Measurements from ENCODE around the gene RMC1. TPM values are rescaled to one million over a fixed set of nuclear protein-coding genes. Genes with fewer than 3 reads are reported as not detected.
A peak's percentile ranks its signal among the peaks of the same experiment; 100 is the strongest.

Gene RMC1
- total and polyA plus RNA-seq, 2 of the 13 experiments (the other 11 are each of a cell fraction or from before 2014, with no cell fraction given): 9.4 to 19.5 TPM

- peak; percentile 62 for DNase-seq (ENCODE audit: low spot score)
- ChIA-PET POLR2A (interaction anchor here (0.9 to 1.0 kb wide), 2 partner anchors 11 to 38 kb away, joined by 3 to 4 read pairs; no protein-coding TSS in a partner anchor), CTCF (ENCODE audit: low intra/inter-chr PET ratio, low total read pairs) (interaction anchor here (0.7 to 1.6 kb wide), 2 partner anchors 204 to 313 kb away, joined by 4 to 6 read pairs; no protein-coding TSS in a partner anchor)
- Histone ChIP-seq H3K27ac (ENCODE audit: extremely low read length, insufficient read depth, low read length) (no peak overlapping the region), H3K27me3 (ENCODE audit: control insufficient read depth in 1 of 2, insufficient read depth in 2 of 2, low read length in 2 of 2) (no peaks in the 10 kb centered on the region), H3K79me2 (ENCODE audit: insufficient read depth, low read length) (peaks cover under 1% of the 10 kb centered on the region), H4K20me1 (ENCODE audit: insufficient read depth, low read length) (no peaks in the 10 kb centered on the region), H3K4me1 (ENCODE audit: insufficient read depth, low read length) (peaks cover 24% of the 10 kb centered on the region), H2AFZ (ENCODE audit: low read length) (no peak overlapping the region), H3K9ac (ENCODE audit: insufficient read depth, low read depth, low read length) (no peak overlapping the region), H3K36me3 (replicated peaks in 1 of 2; ENCODE audit: control insufficient read depth in 1 of 2, insufficient read depth in 2 of 2, low read length in 2 of 2) (no peaks in the 10 kb centered on the region), H3K4me2 (ENCODE audit: low read depth, low read length) (peak overlapping the region; percentile 36), H3K4me3 (replicated peaks in 1 of 3; ENCODE audit: insufficient read depth in 1 of 3, low read depth in 2 of 3, low read length in 3 of 3) (no peak overlapping the region), H3K9me3 (ENCODE audit: low read length) (no peaks in the 10 kb centered on the region)
- 10% methylated on average over 5 of the region's 5 CpGs for WGBS (ENCODE audit: low lambda C conversion rate)
- BruUV-seq (replicated peaks): no TSS peak
- FAIRE-seq: peak; percentile 51
- intact Hi-C loops (cut with micrococcal nuclease; ENCODE audit: unreplicated experiment): loop anchor here (5.0 kb wide), 1 partner anchor 313 kb away; no protein-coding TSS in a partner anchor
- in situ Hi-C loops (cut with HindIII; ENCODE audit: extremely low pct_ligation_motif_present, low pct_unique_long_range_greater_than_20kb): no loop called here
- peak; percentile 49 for ATAC-seq
- TF ChIP-seq ZFP82 (CRISPR knock-in tag; IDR thresholded peaks at IDR 0.05; ENCODE audit: borderline replicate concordance) (no peak), ZSCAN31 (CRISPR knock-in tag; IDR thresholded peaks at IDR 0.05; ENCODE audit: low read depth) (no peak), FOXC1 (CRISPR knock-in tag; IDR thresholded peaks at IDR 0.05; ENCODE audit: borderline replicate concordance) (0 out of 2 replicates have a peak, but pooled peaks have one; percentile 44), ZNF260 (CRISPR knock-in tag; IDR thresholded peaks at IDR 0.05; ENCODE audit: borderline replicate concordance, low read depth) (no peak), STAG1 (CRISPR knock-in tag; IDR thresholded peaks at IDR 0.05) (peak; percentile 80), ZNF790 (CRISPR knock-in tag; IDR thresholded peaks at IDR 0.05; ENCODE audit: borderline replicate concordance) (no peak), SETDB1 (CRISPR knock-in tag; IDR thresholded peaks at IDR 0.05; ENCODE audit: borderline replicate concordance) (no peak), ZNF501 (CRISPR knock-in tag; IDR thresholded peaks at IDR 0.05) (peak; percentile 34; the same call in 1 of the 2 replicates), ZNF674 (CRISPR knock-in tag; IDR thresholded peaks at IDR 0.05; ENCODE audit: low read depth) (no peak), SAP130 (CRISPR knock-in tag; IDR thresholded peaks at IDR 0.05; ENCODE audit: low read depth) (peak; percentile 31; the same call in 1 of the 2 replicates), DBP (CRISPR knock-in tag; IDR thresholded peaks at IDR 0.05; ENCODE audit: not compliant biosample characterization) (no peak), MXI1 (IDR thresholded peaks at IDR 0.05; ENCODE audit: borderline replicate concordance, low read depth, low read length) (no peak), SMC3 (IDR thresholded peaks at IDR 0.05; ENCODE audit: low read length) (peak; percentile 67; the same call in 1 of the 2 replicates), YY1 (IDR thresholded peaks at IDR 0.05; ENCODE audit: insufficient read depth, insufficient replicate concordance, low read depth, low read length) (no peak), ZNF354B (CRISPR knock-in tag; IDR thresholded peaks at IDR 0.05) (no peak), SMAD3 (CRISPR knock-in tag; IDR thresholded peaks at IDR 0.05) (0 out of 2 replicates have a peak, but pooled peaks have one; percentile 21), CC2D1A (CRISPR knock-in tag; IDR thresholded peaks at IDR 0.05) (no peak), KMT2A (CRISPR knock-in tag; IDR thresholded peaks at IDR 0.05) (no peak), ZMYM2 (CRISPR knock-in tag; IDR thresholded peaks at IDR 0.05) (no peak), RXRB (CRISPR knock-in tag; IDR thresholded peaks at IDR 0.05; ENCODE audit: borderline replicate concordance) (no peak), FLYWCH1 (CRISPR knock-in tag; IDR thresholded peaks at IDR 0.05) (no peak)
- TF ChIP-seq, protein P1, sequence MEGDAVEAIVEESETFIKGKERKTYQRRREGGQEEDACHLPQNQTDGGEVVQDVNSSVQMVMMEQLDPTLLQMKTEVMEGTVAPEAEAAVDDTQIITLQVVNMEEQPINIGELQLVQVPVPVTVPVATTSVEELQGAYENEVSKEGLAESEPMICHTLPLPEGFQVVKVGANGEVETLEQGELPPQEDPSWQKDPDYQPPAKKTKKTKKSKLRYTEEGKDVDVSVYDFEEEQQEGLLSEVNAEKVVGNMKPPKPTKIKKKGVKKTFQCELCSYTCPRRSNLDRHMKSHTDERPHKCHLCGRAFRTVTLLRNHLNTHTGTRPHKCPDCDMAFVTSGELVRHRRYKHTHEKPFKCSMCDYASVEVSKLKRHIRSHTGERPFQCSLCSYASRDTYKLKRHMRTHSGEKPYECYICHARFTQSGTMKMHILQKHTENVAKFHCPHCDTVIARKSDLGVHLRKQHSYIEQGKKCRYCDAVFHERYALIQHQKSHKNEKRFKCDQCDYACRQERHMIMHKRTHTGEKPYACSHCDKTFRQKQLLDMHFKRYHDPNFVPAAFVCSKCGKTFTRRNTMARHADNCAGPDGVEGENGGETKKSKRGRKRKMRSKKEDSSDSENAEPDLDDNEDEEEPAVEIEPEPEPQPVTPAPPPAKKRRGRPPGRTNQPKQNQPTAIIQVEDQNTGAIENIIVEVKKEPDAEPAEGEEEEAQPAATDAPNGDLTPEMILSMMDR (CRISPR knock-in tag; IDR thresholded peaks at IDR 0.05): peak; percentile 88
- TF ChIP-seq, protein P2, sequence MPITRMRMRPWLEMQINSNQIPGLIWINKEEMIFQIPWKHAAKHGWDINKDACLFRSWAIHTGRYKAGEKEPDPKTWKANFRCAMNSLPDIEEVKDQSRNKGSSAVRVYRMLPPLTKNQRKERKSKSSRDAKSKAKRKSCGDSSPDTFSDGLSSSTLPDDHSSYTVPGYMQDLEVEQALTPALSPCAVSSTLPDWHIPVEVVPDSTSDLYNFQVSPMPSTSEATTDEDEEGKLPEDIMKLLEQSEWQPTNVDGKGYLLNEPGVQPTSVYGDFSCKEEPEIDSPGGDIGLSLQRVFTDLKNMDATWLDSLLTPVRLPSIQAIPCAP (CRISPR knock-in tag; IDR thresholded peaks at IDR 0.05; ENCODE audit: low read depth): no peak
Measured at GRCh38 chr18:23498877-23499276, 4.4 kb upstream of the RMC1 start.

All from HepG2 (cell line).